PFSK-1 (cell line): ENCODE results near the gene ZNF219.

Experiments
- FOXP2 ChIP-seq: optimal IDR thresholded peaks from 2 replicates; pipeline ENCODE3; 2011; ENCODE audit warnings: borderline replicate concordance, control low read depth, inconsistent platforms; ENCODE audit not compliant: insufficient read depth; ENCODE audit errors: extremely low read length, extremely low read depth
- POLR2AphosphoS5 ChIP-seq: IDR thresholded peaks from 2 replicates; pipeline ENCODE4 v1.6.1; 2012; ENCODE audit warnings: low read depth, mild to moderate bottlenecking, control low read depth, low read length, moderate library complexity
- REST ChIP-seq, 2 experiments: IDR thresholded peaks; 2 replicates each; pipeline versions ENCODE4 v1.6.1 to v1.8.0; 2011 to 2012; ENCODE audit warnings: low read depth in 2 of 2, low read length in 2 of 2, control low read depth in 1 of 2, inconsistent platforms in 1 of 2, mild to moderate bottlenecking in 1 of 2, moderate library complexity in 1 of 2; ENCODE audit not compliant: insufficient read depth in 1 of 2
- SIN3A ChIP-seq: IDR thresholded peaks from 2 replicates; pipeline ENCODE4 v1.6.1; 2012; ENCODE audit warnings: mild to moderate bottlenecking, low read length, moderate library complexity, borderline replicate concordance; ENCODE audit not compliant: insufficient read depth
- TAF1 ChIP-seq: IDR thresholded peaks from 2 replicates; pipeline ENCODE4 v1.6.1; 2012; ENCODE audit warnings: low read length, control low read depth, borderline replicate concordance; ENCODE audit not compliant: insufficient read depth

Gene ZNF219

GRCh38 chr14:21078287-21078686 lies 20.2 kb downstream of the ZNF219 start:
- TF ChIP-seq REST (IDR thresholded peaks at IDR 0.05; ENCODE audit: insufficient read depth in 1 of 2, low read depth in 2 of 2, low read length in 2 of 2) (no peak), FOXP2 (no peak), TAF1 (no peak), POLR2AphosphoS5 (no peak), SIN3A (no peak)

GRCh38 chr14:21077672-21078071 lies 20.8 kb downstream of the ZNF219 start:
- TF ChIP-seq POLR2AphosphoS5 (no peak), REST (IDR thresholded peaks at IDR 0.05; ENCODE audit: insufficient read depth in 1 of 2, low read depth in 2 of 2, low read length in 2 of 2) (no peak), FOXP2 (no peak), SIN3A (no peak), TAF1 (no peak)

- TF ChIP-seq TAF1 (no peak), REST (IDR thresholded peaks at IDR 0.05; ENCODE audit: insufficient read depth in 1 of 2, low read depth in 2 of 2, low read length in 2 of 2) (no peak), FOXP2 (no peak), SIN3A (no peak), POLR2AphosphoS5 (no peak)
Observed at GRCh38 chr14:21075719-21076437, 22.6 kb downstream of the ZNF219 start.

- TF ChIP-seq POLR2AphosphoS5 (no peak), REST (IDR thresholded peaks at IDR 0.05; ENCODE audit: insufficient read depth in 1 of 2, low read depth in 2 of 2, low read length in 2 of 2) (no peak), FOXP2 (no peak), SIN3A (no peak), TAF1 (no peak)
Observed at GRCh38 chr14:21074398-21075272, 23.8 kb downstream of the ZNF219 start.
